HL-60 (cell line): Measurements from ENCODE around the gene MYBL2.
"Not testable (repeated sequence)": the region's sequence is repeated elsewhere in the genome, so short reads cannot be mapped to it uniquely, and the experiment has no call there.

Experiments
- GABPA ChIP-seq: IDR thresholded peaks from 2 replicates; pipeline ENCODE4 v1.6.1; 2012; ENCODE audit warnings: low read depth
- POLR2AphosphoS5 ChIP-seq: IDR thresholded peaks from 2 replicates; pipeline ENCODE4 v1.6.1; 2012; ENCODE audit warnings: low read depth
- TF ChIP-seq, protein P1 (sequence below): IDR thresholded peaks from one replicate; pipeline ENCODE4 v1.5.1; 2011; ENCODE audit warnings: low read length, control low read depth, inconsistent platforms; ENCODE audit not compliant: insufficient read depth
- TF ChIP-seq, protein P2 (sequence below): IDR thresholded peaks from 2 replicates; pipeline ENCODE4 v1.6.1; 2012; ENCODE audit warnings: low read depth; ENCODE audit not compliant: insufficient replicate concordance

DNA sequence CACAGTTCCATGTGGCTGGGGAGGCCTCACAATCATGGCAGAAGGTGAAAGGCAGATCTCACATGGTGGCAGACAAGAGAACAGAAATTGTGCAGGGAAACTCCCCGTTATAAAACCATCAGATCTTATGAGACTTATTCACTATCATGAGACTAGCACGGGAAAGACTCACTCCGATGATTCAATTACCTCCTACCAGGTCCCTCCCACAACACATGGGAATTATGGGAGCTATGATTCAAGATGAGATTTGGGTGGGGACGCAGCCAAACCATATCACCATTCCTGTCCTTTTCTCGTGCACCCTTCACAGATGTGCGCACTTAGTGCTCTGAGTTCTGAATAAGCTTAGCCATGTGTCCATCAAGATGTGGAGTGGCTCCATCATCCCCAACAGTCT is 91.0 kb downstream of the MYBL2 start:
- TF ChIP-seq, protein P1, sequence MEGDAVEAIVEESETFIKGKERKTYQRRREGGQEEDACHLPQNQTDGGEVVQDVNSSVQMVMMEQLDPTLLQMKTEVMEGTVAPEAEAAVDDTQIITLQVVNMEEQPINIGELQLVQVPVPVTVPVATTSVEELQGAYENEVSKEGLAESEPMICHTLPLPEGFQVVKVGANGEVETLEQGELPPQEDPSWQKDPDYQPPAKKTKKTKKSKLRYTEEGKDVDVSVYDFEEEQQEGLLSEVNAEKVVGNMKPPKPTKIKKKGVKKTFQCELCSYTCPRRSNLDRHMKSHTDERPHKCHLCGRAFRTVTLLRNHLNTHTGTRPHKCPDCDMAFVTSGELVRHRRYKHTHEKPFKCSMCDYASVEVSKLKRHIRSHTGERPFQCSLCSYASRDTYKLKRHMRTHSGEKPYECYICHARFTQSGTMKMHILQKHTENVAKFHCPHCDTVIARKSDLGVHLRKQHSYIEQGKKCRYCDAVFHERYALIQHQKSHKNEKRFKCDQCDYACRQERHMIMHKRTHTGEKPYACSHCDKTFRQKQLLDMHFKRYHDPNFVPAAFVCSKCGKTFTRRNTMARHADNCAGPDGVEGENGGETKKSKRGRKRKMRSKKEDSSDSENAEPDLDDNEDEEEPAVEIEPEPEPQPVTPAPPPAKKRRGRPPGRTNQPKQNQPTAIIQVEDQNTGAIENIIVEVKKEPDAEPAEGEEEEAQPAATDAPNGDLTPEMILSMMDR, result not testable (repeated sequence)
- not testable (repeated sequence) for TF ChIP-seq POLR2AphosphoS5, GABPA
- TF ChIP-seq, protein P2, sequence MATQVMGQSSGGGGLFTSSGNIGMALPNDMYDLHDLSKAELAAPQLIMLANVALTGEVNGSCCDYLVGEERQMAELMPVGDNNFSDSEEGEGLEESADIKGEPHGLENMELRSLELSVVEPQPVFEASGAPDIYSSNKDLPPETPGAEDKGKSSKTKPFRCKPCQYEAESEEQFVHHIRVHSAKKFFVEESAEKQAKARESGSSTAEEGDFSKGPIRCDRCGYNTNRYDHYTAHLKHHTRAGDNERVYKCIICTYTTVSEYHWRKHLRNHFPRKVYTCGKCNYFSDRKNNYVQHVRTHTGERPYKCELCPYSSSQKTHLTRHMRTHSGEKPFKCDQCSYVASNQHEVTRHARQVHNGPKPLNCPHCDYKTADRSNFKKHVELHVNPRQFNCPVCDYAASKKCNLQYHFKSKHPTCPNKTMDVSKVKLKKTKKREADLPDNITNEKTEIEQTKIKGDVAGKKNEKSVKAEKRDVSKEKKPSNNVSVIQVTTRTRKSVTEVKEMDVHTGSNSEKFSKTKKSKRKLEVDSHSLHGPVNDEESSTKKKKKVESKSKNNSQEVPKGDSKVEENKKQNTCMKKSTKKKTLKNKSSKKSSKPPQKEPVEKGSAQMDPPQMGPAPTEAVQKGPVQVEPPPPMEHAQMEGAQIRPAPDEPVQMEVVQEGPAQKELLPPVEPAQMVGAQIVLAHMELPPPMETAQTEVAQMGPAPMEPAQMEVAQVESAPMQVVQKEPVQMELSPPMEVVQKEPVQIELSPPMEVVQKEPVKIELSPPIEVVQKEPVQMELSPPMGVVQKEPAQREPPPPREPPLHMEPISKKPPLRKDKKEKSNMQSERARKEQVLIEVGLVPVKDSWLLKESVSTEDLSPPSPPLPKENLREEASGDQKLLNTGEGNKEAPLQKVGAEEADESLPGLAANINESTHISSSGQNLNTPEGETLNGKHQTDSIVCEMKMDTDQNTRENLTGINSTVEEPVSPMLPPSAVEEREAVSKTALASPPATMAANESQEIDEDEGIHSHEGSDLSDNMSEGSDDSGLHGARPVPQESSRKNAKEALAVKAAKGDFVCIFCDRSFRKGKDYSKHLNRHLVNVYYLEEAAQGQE, result not testable (repeated sequence)
